Stimulated activated CD8-positive, alpha-beta memory T cell treated with anti-CD3 and anti-CD28 coated beads, Interleukin-4, amount 100 ng/mL, for 24 hours (primary cell): ENCODE measurements around the gene CXCL8.

Experiments
- DNase-seq: peaks from one replicate; pipeline ENCODE4 v3.0.0-alpha.2; 2020; ENCODE audit warnings: low read depth

CXCL8 gene

GRCh38 chr4:73718375-73719373 lies 21.7 kb upstream of the CXCL8 start:
- no peak for DNase-seq

DNA sequence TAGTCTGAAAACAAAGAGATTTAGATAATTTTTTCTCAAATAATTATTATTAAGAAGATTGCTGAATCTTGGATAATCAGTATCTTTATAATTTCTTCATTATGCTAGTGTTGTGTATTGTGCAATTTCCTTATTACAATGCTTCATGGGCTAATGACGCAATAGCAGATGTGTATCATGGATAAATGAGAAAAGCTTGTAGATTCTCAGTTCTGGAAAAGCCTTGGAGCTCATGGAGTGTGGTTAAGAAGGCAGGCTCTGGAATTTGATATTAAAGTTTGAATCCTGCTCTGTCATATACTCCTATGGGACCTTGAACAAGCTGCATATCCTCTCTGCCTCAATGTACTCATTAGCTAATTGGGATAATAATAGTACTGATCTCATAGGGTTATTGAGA lies 18.9 kb upstream of the CXCL8 start:
- no peak for DNase-seq

GRCh38 chr4:73721909-73722308 lies 18.5 kb upstream of the CXCL8 start:
- DNase-seq, result no peak

- no peak for DNase-seq
Observed at GRCh38 chr4:73723023-73723422, 17.3 kb upstream of the CXCL8 start.

- DNase-seq, result no peak
Observed at GRCh38 chr4:73723928-73724327, 16.4 kb upstream of the CXCL8 start.

GRCh38 chr4:73725510-73725909 lies 14.9 kb upstream of the CXCL8 start:
- DNase-seq, result no peak

- no peak for DNase-seq
Observed at GRCh38 chr4:73725985-73726384, 14.4 kb upstream of the CXCL8 start.

GRCh38 chr4:73727685-73728084 lies 12.7 kb upstream of the CXCL8 start:
- no peak for DNase-seq

GRCh38 chr4:73728091-73728741 lies 12.2 kb upstream of the CXCL8 start:
- no peak for DNase-seq

DNA sequence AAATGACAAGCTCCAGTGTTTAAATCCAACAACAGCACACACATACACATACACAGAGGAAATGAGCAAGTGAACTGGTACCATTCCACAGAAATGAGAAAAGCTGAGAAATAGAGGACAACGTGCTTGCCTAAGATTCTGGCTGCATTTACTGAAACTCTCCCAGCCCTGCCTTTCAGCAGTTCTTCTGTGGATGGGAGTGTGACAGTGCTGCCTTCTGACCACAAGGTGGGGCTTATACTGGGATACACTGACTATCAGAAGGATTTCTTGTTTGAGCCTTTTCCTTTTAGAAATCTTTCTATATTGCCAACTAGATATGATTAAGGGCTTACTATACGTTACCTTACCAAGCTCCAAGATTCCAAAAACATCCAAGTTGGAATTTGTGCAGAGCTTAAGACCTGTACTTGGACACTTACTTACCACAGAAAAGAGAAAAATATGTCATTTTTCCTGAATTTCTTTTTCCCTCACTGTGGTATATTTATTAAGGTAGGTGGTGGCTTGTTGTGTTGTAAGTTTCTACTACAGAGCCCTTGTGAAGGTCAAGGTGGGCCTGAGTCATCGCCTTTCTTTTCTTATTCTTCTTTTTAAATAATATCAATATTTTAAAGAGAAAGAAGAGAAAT lies 10.7 kb upstream of the CXCL8 start:
- no peak for DNase-seq

- no peak for DNase-seq
Observed at GRCh38 chr4:73730292-73730691, 10.1 kb upstream of the CXCL8 start.

DNA sequence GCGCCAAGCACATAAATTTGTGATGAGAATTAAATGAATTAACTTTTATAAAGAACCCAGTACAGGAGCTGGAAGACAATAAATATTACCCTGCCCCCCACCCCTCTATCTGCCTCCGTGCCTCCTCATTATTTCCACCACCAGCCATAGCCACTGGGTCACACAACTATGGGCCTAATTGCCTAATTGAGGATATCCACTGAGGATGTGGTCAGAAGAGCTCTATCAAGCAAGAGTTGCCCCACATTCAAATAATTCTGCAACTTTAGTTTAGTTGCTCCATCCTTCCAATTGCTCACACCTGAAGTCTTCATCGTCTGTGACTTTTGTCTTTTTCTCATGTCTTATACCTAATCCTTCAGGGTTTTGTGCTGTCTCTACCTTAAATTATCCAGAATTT lies 9.5 kb upstream of the CXCL8 start:
- DNase-seq, result no peak

- DNase-seq, result no peak
Observed at GRCh38 chr4:73731968-73732610, 8.3 kb upstream of the CXCL8 start.

DNA sequence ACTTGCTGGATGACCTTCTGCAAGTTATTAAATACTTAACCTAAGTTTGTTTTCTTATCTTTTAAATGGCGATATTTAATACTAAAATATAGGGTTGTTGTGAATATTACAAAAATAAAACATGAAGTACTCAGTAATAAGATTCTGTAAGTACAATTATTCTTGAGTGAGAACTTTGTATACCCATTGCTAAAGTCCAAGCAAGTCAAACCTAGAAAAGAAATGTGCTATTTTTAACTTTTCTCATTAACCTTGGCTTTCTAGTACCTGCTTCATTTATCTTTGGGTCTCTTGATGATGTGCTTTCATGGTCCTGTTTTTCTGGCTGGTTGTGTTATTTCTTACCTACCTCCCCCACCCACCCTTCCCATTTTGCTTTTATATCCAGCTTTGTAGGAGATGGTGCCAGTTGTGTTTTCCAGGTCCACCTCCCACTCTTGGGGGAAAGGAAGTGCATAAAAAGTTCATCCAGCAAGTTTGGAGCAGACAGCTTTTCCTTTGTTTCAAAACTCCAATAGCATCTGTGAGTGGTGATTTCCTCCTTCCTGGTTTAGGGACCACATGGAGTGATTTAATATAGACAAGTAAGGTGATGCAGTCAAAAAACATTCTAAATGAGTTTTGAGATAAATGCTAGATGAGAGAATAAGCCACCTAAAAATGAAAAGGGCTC lies 7.5 kb upstream of the CXCL8 start:
- no peak for DNase-seq

DNA sequence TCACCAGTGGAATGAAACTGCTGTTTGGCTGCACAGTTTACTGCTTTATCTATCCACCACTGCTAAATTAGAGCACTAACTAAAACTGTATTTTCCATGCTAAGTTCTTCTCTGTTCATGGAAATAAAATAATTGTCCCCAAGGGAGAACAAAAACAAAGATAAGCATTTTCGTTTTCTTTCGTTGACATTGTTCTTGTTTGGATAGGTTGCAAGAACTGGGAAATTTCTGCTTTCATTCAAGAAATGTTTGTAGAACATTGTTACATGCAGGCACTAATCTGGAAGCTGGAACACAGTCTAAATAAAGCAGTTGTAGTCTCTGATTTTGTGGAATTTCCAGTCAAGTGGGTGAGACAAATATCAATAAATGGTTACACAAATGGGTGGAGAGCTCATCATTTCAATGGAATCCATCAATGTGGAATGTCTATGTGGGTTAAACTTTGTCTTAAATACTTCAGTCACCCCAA lies 5.8 kb upstream of the CXCL8 start:
- DNase-seq, result no peak

- no peak for DNase-seq
Observed at GRCh38 chr4:73735231-73735630, 5.1 kb upstream of the CXCL8 start.

DNA sequence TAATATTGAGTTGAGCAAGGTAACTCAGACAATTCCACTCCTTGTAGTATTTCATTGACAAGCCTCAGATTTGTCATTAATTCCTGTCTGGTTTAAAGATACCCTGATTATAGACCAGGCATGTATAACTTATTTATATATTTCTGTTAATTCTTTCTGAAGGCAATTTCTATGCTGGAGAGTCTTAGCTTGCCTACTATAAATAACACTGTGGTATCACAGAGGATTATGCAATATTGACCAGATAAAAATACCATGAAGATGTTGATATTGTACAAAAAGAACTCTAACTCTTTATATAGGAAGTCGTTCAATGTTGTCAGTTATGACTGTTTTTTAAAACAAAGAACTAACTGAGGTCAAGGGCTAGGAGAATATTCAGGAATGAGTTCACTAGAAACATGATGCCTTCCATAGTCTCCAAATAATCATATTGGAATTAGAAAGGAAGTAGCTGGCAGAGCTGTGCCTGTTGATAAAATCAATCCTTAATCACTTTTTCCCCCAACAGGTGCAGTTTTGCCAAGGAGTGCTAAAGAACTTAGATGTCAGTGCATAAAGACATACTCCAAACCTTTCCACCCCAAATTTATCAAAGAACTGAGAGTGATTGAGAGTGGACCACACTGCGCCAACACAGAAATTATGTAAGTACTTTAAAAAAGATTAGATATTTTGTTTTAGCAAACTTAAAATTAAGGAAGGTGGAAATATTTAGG lies 821 bp downstream of the CXCL8 start:
- no peak for DNase-seq

DNA sequence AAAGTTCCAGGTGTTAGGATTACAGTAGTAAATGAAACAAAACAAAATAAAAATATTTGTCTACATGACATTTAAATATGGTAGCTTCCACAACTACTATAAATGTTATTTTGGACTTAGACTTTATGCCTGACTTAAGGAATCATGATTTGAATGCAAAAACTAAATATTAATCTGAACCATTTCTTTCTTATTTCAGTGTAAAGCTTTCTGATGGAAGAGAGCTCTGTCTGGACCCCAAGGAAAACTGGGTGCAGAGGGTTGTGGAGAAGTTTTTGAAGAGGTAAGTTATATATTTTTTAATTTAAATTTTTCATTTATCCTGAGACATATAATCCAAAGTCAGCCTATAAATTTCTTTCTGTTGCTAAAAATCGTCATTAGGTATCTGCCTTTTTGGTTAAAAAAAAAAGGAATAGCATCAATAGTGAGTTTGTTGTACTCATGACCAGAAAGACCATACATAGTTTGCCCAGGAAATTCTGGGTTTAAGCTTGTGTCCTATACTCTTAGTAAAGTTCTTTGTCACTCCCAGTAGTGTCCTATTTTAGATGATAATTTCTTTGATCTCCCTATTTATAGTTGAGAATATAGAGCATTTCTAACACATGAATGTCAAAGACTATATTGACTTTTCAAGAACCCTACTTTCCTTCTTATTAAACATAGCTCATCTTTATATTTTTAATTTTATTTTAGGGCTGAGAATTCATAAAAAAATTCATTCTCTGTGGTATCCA lies 1.6 kb downstream of the CXCL8 start:
- no peak for DNase-seq

DNA sequence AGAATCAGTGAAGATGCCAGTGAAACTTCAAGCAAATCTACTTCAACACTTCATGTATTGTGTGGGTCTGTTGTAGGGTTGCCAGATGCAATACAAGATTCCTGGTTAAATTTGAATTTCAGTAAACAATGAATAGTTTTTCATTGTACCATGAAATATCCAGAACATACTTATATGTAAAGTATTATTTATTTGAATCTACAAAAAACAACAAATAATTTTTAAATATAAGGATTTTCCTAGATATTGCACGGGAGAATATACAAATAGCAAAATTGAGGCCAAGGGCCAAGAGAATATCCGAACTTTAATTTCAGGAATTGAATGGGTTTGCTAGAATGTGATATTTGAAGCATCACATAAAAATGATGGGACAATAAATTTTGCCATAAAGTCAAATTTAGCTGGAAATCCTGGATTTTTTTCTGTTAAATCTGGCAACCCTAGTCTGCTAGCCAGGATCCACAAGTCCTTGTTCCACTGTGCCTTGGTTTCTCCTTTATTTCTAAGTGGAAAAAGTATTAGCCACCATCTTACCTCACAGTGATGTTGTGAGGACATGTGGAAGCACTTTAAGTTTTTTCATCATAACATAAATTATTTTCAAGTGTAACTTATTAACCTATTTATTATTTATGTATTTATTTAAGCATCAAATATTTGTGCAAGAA lies 2.3 kb downstream of the CXCL8 start:
- no peak for DNase-seq

GRCh38 chr4:73743281-73743680 lies 2.9 kb downstream of the CXCL8 start:
- no peak for DNase-seq
